Neural cell (in vitro differentiated cells): ENCODE data around the gene ZFYVE28.

Source experiments
- EZH2 ChIP-seq: fragments of 200-600, 300-800 bp; shearing (Covaris generic), sonication (generic); IDR thresholded peaks from 2 replicates; pipeline ENCODE4 v1.6.1; 2014; ENCODE audit warnings: antibody characterized with exemption, low read length, borderline replicate concordance, mild to moderate bottlenecking; ENCODE audit not compliant: insufficient read depth, poor library complexity, severe bottlenecking
- POLR2AphosphoS5 ChIP-seq: IDR thresholded peaks from 2 replicates; pipeline ENCODE4 v1.6.1; 2012
- RAD21 ChIP-seq: fragments of 450-650 bp; conservative IDR thresholded peaks from 2 replicates; pipeline ENCODE4 v1.6.1; 2014; ENCODE audit warnings: antibody characterized with exemption, mild to moderate bottlenecking, moderate library complexity
- TAF1 ChIP-seq: IDR thresholded peaks from 2 replicates; pipeline ENCODE4 v1.6.1; 2012; ENCODE audit warnings: low read depth
- TF ChIP-seq, protein P1 (sequence below): fragments of 450-650 bp; IDR thresholded peaks from 2 replicates; pipeline ENCODE4 v1.5.1; 2014; ENCODE audit warnings: antibody characterized with exemption, mild to moderate bottlenecking, moderate library complexity; ENCODE audit not compliant: poor library complexity, severe bottlenecking

DNA sequence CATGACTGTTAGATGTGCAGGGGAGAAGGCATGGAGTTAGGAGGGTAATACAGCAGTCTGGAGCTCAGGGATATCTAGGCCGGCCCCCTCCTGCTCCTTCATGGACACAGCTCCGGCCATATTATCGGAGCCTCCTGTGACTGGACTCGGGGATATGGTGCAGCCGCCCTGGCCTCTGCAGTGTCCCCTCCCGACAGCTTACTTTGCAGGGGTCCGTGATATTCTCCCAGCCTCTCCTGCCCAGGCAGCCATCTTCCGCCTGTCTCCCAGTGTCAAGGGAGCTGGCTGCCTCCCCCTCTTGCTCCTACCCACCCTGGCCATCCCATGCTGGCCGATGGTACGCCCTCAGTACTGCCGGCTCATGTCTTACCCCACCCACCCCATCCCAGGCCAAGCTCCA lies 30.6 kb upstream of the ZFYVE28 start:
- TF ChIP-seq EZH2 (no peak), RAD21 (no peak), POLR2AphosphoS5 (no peak), TAF1 (no peak)
- TF ChIP-seq, protein P1, sequence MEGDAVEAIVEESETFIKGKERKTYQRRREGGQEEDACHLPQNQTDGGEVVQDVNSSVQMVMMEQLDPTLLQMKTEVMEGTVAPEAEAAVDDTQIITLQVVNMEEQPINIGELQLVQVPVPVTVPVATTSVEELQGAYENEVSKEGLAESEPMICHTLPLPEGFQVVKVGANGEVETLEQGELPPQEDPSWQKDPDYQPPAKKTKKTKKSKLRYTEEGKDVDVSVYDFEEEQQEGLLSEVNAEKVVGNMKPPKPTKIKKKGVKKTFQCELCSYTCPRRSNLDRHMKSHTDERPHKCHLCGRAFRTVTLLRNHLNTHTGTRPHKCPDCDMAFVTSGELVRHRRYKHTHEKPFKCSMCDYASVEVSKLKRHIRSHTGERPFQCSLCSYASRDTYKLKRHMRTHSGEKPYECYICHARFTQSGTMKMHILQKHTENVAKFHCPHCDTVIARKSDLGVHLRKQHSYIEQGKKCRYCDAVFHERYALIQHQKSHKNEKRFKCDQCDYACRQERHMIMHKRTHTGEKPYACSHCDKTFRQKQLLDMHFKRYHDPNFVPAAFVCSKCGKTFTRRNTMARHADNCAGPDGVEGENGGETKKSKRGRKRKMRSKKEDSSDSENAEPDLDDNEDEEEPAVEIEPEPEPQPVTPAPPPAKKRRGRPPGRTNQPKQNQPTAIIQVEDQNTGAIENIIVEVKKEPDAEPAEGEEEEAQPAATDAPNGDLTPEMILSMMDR, result no peak
